ENCODE measurements around the gene ZSCAN25.

GRCh38 chr7:99605527-99605926 lies 11.2 kb upstream of the ZSCAN25 start:
- TF ChIP-seq POLR2AphosphoS5 (IDR thresholded peaks at IDR 0.05; ENCODE audit: low read depth, low read length) (no peak), TAF1 (IDR thresholded peaks at IDR 0.05; ENCODE audit: borderline replicate concordance, insufficient read depth, low read length) (no peak), REST (IDR thresholded peaks at IDR 0.05; ENCODE audit: insufficient read depth in 1 of 2, low read depth in 2 of 2, low read length in 2 of 2) (no peak), SIN3A (IDR thresholded peaks at IDR 0.05; ENCODE audit: borderline replicate concordance, insufficient read depth, low read length) (no peak), FOXP2 (optimal IDR thresholded peaks at IDR 0.05; ENCODE audit: borderline replicate concordance, extremely low read depth, extremely low read length, insufficient read depth) (no peak)
